Measurements from ENCODE around the gene WDR45B.
"Not testable (repeated sequence)": the region's sequence is repeated elsewhere in the genome, so short reads cannot be mapped to it uniquely, and the experiment has no call there.

Gene WDR45B

GRCh38 chr17:82586576-82587233, 61.5 kb downstream of the WDR45B start:
- ATAC-seq = no peak
- TF ChIP-seq, protein P1, sequence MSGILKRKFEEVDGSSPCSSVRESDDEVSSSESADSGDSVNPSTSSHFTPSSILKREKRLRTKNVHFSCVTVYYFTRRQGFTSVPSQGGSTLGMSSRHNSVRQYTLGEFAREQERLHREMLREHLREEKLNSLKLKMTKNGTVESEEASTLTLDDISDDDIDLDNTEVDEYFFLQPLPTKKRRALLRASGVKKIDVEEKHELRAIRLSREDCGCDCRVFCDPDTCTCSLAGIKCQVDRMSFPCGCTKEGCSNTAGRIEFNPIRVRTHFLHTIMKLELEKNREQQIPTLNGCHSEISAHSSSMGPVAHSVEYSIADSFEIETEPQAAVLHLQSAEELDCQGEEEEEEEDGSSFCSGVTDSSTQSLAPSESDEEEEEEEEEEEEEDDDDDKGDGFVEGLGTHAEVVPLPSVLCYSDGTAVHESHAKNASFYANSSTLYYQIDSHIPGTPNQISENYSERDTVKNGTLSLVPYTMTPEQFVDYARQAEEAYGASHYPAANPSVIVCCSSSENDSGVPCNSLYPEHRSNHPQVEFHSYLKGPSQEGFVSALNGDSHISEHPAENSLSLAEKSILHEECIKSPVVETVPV (CRISPR knock-in tag; IDR thresholded peaks at IDR 0.05) = no peak
- TF ChIP-seq TCF4 (CRISPR knock-in tag; IDR thresholded peaks at IDR 0.05; ENCODE audit: borderline replicate concordance) = no peak
- TF ChIP-seq SNAI2 (CRISPR knock-in tag; IDR thresholded peaks at IDR 0.05) = no peak
- TF ChIP-seq ZFP30 (CRISPR knock-in tag; IDR thresholded peaks at IDR 0.05) = no peak
- no peak for TF ChIP-seq CREB5 (CRISPR knock-in tag; IDR thresholded peaks at IDR 0.05; ENCODE audit: low read depth)
- no peak for TF ChIP-seq POU6F1 (CRISPR knock-in tag; IDR thresholded peaks at IDR 0.05; ENCODE audit: borderline replicate concordance, low read depth)
- no peak for TF ChIP-seq BACH2 (CRISPR knock-in tag; IDR thresholded peaks at IDR 0.05; ENCODE audit: borderline replicate concordance)
- TF ChIP-seq PATZ1 (CRISPR knock-in tag; IDR thresholded peaks at IDR 0.05; ENCODE audit: borderline replicate concordance) = no peak
- TF ChIP-seq ZNF565 (CRISPR knock-in tag; conservative IDR thresholded peaks at IDR 0.05; ENCODE audit: low read depth) = no peak
- TF ChIP-seq PPARA (CRISPR knock-in tag; IDR thresholded peaks at IDR 0.05; ENCODE audit: borderline replicate concordance) = no peak

GRCh38 chr17:82585935-82586575, 62.2 kb downstream of the WDR45B start:
- not testable (repeated sequence) for ATAC-seq

DNA sequence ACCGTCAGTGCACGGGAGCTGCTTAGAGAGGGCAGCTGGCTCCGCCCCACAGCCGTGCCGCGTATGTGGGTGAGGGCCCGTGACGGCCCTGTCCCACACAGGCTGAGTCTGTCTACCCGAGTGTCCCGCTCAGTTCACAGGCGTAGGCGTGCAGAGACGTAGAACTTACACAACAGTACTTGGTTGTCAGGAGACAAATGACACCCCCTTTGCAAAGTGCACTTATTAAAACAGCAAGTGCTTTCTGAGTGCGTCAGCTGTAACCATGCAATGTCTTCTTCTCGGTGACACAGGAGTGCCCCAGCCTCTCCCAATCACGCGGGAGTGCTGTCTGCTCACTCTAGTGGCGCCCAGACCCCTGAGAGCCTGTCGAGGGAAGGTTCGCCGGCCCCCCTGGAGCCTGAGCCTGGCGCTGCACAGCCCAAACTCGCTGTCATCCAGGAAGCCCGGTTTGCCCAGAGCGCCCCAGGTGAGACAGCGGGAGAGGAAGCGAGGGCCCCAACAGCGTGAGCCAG, 64.5 kb downstream of the WDR45B start:
- TF ChIP-seq POU6F1 (CRISPR knock-in tag; IDR thresholded peaks at IDR 0.05; ENCODE audit: borderline replicate concordance, low read depth) (no peak), CSDC2 (CRISPR knock-in tag; IDR thresholded peaks at IDR 0.05) (no peak), ZNF8 (CRISPR knock-in tag; IDR thresholded peaks at IDR 0.05) (no peak), CREB5 (CRISPR knock-in tag; IDR thresholded peaks at IDR 0.05; ENCODE audit: low read depth) (no peak), TCF4 (CRISPR knock-in tag; IDR thresholded peaks at IDR 0.05; ENCODE audit: borderline replicate concordance) (no peak), ZNF565 (CRISPR knock-in tag; conservative IDR thresholded peaks at IDR 0.05; ENCODE audit: low read depth) (no peak), PPARA (CRISPR knock-in tag; IDR thresholded peaks at IDR 0.05; ENCODE audit: borderline replicate concordance) (no peak), RARB (CRISPR knock-in tag; IDR thresholded peaks at IDR 0.05) (no peak), ZNF70 (CRISPR knock-in tag; IDR thresholded peaks at IDR 0.05) (no peak), ISL1 (CRISPR knock-in tag; IDR thresholded peaks at IDR 0.05) (no peak), SNAI2 (CRISPR knock-in tag; IDR thresholded peaks at IDR 0.05) (no peak), BACH2 (CRISPR knock-in tag; IDR thresholded peaks at IDR 0.05; ENCODE audit: borderline replicate concordance) (no peak), ZC3H10 (CRISPR knock-in tag; IDR thresholded peaks at IDR 0.05) (no peak), ZFP30 (CRISPR knock-in tag; IDR thresholded peaks at IDR 0.05) (no peak)
- TF ChIP-seq, protein P2, sequence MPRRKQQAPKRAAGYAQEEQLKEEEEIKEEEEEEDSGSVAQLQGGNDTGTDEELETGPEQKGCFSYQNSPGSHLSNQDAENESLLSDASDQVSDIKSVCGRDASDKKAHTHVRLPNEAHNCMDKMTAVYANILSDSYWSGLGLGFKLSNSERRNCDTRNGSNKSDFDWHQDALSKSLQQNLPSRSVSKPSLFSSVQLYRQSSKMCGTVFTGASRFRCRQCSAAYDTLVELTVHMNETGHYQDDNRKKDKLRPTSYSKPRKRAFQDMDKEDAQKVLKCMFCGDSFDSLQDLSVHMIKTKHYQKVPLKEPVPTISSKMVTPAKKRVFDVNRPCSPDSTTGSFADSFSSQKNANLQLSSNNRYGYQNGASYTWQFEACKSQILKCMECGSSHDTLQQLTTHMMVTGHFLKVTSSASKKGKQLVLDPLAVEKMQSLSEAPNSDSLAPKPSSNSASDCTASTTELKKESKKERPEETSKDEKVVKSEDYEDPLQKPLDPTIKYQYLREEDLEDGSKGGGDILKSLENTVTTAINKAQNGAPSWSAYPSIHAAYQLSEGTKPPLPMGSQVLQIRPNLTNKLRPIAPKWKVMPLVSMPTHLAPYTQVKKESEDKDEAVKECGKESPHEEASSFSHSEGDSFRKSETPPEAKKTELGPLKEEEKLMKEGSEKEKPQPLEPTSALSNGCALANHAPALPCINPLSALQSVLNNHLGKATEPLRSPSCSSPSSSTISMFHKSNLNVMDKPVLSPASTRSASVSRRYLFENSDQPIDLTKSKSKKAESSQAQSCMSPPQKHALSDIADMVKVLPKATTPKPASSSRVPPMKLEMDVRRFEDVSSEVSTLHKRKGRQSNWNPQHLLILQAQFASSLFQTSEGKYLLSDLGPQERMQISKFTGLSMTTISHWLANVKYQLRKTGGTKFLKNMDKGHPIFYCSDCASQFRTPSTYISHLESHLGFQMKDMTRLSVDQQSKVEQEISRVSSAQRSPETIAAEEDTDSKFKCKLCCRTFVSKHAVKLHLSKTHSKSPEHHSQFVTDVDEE (CRISPR knock-in tag; IDR thresholded peaks at IDR 0.05) = no peak
- TF ChIP-seq, protein P1 (CRISPR knock-in tag; IDR thresholded peaks at IDR 0.05) = no peak
- no peak for ATAC-seq
